Sigmoid colon (tissue), 3 donors: Measurements from ENCODE around the gene BTC.

Experiments
- CTCF ChIP-seq, 4 experiments: fragments of 450-650 bp in 3 of 4; fragments of 200-600 bp in 1 of 4; IDR thresholded peaks; one replicate each; pipeline ENCODE4 v1.5.1; 2016 to 2019; ENCODE audit warnings: antibody characterized with exemption in 4 of 4, mild to moderate bottlenecking in 3 of 4, moderate library complexity in 2 of 4
- POLR2A ChIP-seq, 2 donors: fragments of 450-650 bp; IDR thresholded peaks; one replicate each; pipeline ENCODE4 v1.6.1; 2016; ENCODE audit warnings: antibody characterized with exemption in 2 of 2, mild to moderate bottlenecking in 2 of 2, moderate library complexity in 2 of 2

- TF ChIP-seq CTCF (IDR thresholded peaks at IDR 0.05) (no peak), POLR2A (IDR thresholded peaks at IDR 0.05) (no peak)
Observed at GRCh38 chr4:74821541-74821940, 27.2 kb upstream of the BTC start.
